Activated T-helper 1 cell treated with anti-CD3 and anti-CD28 coated beads, Interleukin-2, amount 50 U/mL, for 16 hours (primary cell): ENCODE results near the gene ZMYND15.
"Not testable (repeated sequence)": the region's sequence is repeated elsewhere in the genome, so short reads cannot be mapped to it uniquely, and the experiment has no call there.

ENCODE experiments used
- DNase-seq, 2 donors: peaks; one replicate each; pipeline ENCODE4 v3.0.0-alpha.2; 2020; ENCODE audit warnings: low read depth in 1 of 2, low spot score in 1 of 2

The ZMYND15 gene

GRCh38 chr17:4739122-4740024 lies at the start of gene ZMYND15, which contains the start of gene CXCL16:
ZMYND15 (plus strand) TSS chr17:4739833; CDS start chr17:4740549, 716 bp downstream.
CXCL16 (minus strand) TSS chr17:4739928; CDS start chr17:4739339, 589 bp downstream.
- DNase-seq = peak in 1 of 2 donors; percentile 37

GRCh38 chr17:4689872-4690271 lies 49.8 kb upstream of the ZMYND15 start:
- DNase-seq = not testable (repeated sequence)

GRCh38 chr17:4690745-4691144 lies 48.9 kb upstream of the ZMYND15 start:
- DNase-seq = no peak

- DNase-seq = no peak
Observed at GRCh38 chr17:4691686-4692085, 47.9 kb upstream of the ZMYND15 start.

- DNase-seq = no peak
Observed at GRCh38 chr17:4693416-4693815, 46.2 kb upstream of the ZMYND15 start.

GRCh38 chr17:4696437-4696805 lies 43.2 kb upstream of the ZMYND15 start:
- DNase-seq = no peak

- not testable (repeated sequence) for DNase-seq
Observed at GRCh38 chr17:4699401-4700056, 40.1 kb upstream of the ZMYND15 start.

- no peak for DNase-seq
Observed at GRCh38 chr17:4701116-4701515, 38.5 kb upstream of the ZMYND15 start.

- no peak for DNase-seq
Observed at GRCh38 chr17:4703330-4703691, 36.3 kb upstream of the ZMYND15 start.

- not testable (repeated sequence) for DNase-seq
Observed at GRCh38 chr17:4704574-4704907, 35.1 kb upstream of the ZMYND15 start.

- no peak for DNase-seq
Observed at GRCh38 chr17:4704991-4705390, 34.6 kb upstream of the ZMYND15 start.

GRCh38 chr17:4706121-4706520 lies 33.5 kb upstream of the ZMYND15 start:
- DNase-seq = no peak

- no peak for DNase-seq
Observed at GRCh38 chr17:4708436-4708835, 31.2 kb upstream of the ZMYND15 start.

- DNase-seq = peak; percentile 95 to 98
Observed at GRCh38 chr17:4709794-4710692, 29.6 kb upstream of the ZMYND15 start, which contains the start of gene ARRB2. ARRB2 (plus strand) TSS chr17:4710632; CDS start chr17:4710722, 90 bp downstream.

- DNase-seq = peak in 1 of 2 donors; percentile 32
Observed at GRCh38 chr17:4710693-4711634, 28.7 kb upstream of the ZMYND15 start.

- DNase-seq = no peak
Observed at GRCh38 chr17:4711661-4712181, 27.9 kb upstream of the ZMYND15 start.

GRCh38 chr17:4712526-4712925 lies 27.1 kb upstream of the ZMYND15 start:
- DNase-seq = no peak

- DNase-seq = not testable (repeated sequence)
Observed at GRCh38 chr17:4714340-4715062, 25.1 kb upstream of the ZMYND15 start.

- DNase-seq = peak in 1 of 2 donors; percentile 31
Observed at GRCh38 chr17:4715063-4715744, 24.4 kb upstream of the ZMYND15 start.
